GM18858 (cell line): Measurements from ENCODE around the gene PAEP.

ENCODE experiments used
- ATAC-seq: cut with Tn5 transposase; IDR thresholded peaks from one replicate; pipeline ENCODE4 v1.9.1; 2021; ENCODE audit not compliant: unreplicated experiment

PAEP gene

DNA sequence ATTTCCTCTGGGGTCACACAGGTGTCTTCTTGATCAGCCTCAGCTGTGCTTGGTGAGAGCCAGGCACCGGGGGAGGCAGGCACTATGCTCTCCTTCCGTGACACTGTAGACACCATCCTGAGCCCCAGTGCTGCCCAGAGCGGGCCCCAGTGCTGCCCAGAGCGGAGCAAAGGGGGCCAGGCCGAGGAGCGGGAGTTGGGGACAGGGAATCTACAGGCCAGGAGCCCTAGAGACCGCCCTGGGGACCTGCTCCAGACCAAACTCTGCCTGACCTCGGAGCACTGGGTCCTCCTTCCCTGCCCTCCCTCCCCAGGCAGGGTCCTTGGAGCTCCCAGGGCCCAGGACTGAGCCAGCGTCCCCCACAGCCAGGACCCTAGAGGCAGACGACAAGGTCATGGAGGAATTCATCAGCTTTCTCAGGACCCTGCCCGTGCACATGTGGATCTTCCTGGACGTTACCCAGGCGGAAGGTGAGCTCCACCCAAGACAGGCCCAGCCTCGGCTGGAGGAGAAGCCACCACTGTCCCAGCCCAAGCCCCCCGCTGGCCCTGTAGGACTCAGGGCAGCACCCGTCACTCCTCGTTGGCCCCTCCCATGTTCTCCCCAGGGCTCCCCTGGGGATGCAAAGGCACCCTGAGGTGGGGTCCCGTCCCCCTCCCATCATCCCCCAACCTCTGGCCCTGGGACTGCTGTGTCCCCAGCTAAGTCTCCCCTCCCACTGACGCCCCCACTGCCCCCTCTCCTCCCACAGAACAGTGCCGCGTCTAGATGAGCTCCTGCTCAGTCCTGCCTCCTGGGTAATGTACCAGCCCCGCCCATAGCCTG is 30.2 kb downstream of the PAEP start:
- ATAC-seq: no peak

DNA sequence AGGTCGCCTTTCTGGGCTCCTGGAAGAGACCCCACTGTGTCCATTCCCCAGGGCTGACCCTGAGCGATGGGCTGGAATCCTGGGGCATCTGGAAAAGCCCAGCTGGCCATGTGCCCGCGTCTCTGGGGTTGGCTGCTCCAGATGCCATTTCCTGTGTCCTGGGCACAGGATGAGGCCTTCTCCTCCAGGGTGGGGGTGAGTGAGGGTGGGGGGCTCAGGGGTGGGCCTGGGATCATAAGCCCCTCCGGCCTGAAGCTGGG is 30.7 kb downstream of the PAEP start:
- ATAC-seq: no peak

DNA sequence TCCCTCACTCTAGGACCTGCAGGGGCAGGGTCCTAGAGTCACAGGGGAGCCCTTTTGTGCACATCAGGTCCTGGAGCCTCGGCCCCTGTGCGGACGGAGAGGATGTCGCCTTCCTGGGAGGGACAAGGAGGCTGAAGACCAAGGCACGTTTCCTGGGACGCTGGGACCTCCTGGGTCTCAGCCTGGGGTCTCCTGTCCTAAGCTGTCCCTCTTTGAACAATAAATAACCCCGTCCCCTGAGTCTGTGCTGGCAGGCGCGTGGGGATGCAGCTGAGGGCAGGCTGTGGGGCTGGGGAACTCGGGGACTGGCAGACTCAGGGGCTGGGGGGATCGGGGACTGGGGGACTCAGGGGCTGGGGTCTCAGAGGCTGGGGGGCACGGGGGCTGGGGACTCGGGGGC is 31.1 kb downstream of the PAEP start:
- ATAC-seq: no peak

DNA sequence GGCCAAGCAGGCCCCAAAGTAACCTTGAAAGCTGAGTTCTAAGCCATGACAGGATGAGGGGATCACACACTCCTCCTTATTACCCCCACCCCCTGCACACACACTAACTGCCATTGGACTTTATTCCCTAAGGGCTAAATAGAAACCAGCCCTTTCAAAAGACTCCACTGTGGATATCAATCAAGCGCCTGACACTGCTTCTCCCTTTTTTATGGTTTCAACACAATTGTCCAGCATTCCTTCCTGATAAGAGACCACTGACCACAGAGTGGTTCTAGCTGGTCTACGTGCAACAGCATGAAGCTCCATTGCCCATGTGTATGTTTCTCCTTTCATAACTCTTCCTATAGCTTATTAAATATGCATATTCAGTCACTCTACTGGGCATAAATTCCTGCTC is 34.7 kb downstream of the PAEP start:
- ATAC-seq: no peak

DNA sequence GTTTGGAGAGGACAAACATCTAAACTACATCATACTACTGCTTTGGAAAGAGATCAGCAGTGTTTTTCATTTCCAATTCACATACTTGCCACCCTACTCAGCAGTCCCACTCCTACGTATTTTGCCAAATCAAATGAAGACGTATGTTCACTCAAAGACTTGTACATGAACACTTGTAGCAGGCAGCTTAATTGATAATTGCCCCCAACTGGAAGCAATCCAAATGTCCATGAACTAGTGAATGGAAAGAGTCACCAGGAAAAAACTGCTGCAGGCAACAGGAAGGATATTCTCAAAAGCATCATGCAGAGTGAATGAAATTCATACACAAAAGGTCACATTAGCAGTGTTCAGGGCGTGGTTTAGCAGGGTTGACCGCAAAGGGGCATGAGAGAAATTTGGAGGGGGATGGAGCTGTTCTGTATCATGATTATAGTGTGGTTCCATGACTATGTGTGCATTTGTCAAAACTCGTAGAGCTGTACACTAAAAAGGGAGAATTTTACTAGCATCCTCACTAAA is 38.8 kb downstream of the PAEP start:
- ATAC-seq: no peak

DNA sequence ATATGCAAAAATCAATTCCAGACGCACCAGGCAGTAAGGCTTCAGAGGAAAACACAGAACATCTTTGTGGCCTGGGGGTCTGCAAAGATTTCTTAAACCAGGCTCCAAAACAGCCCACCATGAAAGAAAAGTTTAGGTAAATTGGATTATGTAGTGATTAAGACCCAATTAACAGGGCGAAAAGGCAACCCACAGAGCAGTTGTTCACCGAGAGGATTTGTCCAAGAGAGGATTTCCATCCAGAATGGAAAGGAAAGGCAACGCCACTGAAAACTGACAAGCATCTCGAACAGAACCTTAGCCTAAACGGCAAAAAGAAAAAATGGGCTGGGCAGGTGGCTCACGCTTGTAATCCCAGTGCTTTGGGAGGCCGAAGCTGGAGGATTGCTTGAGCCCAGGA is 40.4 kb downstream of the PAEP start:
- ATAC-seq: no peak

DNA sequence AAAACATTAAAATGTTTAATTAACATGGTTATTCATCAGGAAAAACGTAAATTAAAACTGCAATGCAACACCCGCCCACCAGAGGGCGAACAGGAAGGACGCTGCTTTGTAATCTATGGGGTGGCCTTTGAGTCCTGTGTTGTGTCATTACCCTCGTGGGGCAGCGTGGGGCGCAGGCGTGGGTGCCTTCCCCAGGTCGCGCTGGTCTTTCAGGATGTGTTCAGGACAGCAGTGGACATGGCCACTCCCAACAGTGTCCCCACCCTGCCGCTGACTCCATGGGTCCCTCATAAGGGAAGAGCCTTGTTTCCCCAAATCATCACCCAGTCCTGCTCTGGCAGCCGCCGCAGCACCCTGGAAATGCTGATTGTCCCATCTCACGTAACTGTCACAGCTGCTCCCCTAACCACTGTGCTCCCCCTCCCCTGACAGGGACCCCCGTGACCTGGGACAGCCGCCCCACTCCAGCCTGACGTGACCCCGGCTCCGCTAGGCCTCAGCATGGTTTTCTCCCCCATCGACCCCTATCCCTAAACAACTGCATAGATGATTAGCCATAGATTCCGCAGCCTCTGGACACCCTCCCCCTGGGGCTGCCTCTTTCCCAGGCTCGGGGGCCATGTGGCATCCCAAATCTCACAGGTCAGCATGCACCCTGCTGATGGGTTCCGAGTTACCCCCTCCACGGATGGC is 41.4 kb downstream of the PAEP start:
- ATAC-seq: no peak

DNA sequence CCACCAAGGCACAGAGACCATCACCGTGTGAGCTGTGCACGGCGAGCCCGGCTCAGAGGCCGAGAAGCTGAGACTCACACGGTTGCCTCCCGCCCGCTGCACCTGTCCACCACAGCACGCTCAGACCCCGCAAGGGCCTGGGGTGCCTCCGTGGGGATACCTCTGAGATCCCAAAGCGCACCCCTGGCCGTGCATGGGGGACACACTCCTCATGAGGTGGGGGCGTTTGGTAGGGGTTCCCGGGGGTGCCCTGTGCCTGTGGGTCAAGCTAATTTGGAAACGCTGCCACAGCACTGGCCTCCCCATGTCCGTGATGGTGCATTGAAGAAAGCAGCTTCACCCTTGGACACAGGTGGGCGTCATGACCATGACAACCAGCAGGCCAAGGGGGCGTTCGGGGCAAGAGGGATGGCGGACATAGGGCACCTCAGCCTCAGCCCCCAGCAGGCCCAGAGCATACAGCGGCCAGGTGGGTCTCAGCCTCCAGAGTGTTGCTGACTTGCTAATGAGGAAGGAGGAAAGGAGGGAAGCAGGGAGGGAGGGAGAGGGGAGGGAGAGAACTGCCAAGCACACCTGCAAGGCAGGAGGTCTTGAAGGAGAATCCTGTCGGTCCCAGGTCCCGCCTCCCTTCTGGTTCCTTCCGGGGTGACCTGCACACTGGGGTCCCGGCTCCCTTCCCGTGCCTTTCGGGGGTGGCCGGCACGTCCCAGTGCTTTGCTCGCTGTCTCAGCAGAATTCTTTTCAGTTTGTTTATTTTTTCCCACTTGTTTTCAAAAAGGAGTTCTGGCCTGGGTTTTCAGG is 43.1 kb downstream of the PAEP start:
- no peak for ATAC-seq

DNA sequence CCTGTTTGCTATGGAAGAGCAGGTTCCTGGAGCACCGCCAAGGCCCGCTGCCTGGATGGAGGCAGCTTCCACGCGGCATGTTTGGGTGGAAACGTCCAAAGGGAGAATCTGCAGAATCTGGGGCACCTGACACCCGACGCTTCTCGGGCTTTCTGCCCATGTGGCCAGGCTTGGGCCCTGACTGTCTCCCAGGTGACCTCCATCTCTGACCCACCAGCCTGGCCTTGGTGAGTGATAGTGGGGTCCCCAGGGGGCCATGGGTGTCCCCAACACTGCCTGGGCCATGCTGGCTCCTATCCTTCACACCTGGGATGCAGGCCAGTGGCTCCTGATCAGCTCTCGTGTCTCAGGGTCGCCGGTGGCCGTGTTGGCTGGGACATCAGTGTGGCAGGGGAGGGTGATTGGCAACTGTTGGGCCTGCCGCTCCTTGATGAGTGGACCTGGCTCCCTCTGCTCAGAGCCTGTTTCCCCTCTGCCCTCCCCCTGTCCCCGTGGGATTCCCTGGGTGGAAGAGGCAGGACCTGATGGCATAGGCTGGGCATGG is 43.8 kb downstream of the PAEP start:
- no peak for ATAC-seq

DNA sequence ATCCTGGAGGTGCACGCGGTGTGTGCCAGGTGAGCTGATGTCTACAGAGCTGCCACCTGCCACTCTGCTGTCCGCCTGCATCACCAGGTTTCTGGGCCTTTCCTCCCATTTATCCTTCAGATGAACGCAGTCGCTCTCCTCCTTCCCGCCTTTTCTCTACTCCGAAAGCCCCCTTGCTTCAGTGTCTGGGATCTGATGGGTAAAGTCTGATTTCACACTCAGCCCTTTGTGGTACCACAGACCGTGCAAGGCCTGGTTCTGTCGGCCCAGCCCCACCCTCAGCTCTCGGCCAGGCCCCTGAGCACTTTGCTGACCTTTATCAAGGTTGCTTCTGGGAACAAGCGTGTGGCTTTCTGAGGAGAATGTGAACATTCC is 45.3 kb downstream of the PAEP start:
- ATAC-seq: no peak

DNA sequence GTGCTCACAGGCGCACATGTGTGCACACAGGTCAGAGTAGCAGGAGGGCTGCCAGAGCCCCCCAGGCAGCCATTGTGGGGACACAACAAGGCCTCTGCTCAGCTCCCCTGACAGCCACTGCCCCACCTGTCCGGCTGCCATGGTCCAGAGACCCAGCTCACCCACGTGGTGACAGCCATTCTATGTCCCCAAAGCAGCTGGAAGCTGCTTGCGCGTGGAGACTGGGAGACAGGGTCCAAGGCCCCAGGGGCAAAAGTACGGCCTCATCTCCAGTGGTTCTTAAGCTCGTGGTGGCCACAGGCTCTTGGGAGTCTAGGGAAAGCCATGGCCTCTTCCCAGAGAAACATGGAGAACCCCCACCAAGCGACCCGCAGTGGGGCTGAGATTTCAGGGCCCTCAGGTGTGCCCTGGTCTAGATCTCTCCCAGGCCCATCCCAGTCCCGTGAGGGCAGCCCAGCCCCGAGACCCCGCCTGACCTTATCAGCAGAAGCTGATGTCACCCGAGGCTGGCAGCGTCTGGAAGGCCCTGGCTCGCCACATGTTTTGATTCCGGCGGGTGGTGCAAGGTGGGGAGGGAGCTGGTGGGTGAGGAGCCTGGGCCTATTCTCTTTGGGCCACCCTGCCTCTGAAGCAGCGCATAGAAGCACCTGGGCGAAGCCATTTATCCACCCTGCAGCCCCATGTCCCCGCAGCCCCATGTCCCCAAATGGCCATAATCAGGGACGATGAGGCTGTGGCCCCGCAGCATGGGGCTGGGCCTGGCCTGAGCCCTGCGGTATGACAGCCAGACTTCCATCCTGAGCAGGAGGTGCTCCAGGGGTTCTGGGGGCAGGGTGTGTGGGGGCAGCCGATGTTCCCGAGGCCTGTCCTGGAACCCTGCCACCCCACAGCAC is 46.1 kb downstream of the PAEP start:
- no peak for ATAC-seq

DNA sequence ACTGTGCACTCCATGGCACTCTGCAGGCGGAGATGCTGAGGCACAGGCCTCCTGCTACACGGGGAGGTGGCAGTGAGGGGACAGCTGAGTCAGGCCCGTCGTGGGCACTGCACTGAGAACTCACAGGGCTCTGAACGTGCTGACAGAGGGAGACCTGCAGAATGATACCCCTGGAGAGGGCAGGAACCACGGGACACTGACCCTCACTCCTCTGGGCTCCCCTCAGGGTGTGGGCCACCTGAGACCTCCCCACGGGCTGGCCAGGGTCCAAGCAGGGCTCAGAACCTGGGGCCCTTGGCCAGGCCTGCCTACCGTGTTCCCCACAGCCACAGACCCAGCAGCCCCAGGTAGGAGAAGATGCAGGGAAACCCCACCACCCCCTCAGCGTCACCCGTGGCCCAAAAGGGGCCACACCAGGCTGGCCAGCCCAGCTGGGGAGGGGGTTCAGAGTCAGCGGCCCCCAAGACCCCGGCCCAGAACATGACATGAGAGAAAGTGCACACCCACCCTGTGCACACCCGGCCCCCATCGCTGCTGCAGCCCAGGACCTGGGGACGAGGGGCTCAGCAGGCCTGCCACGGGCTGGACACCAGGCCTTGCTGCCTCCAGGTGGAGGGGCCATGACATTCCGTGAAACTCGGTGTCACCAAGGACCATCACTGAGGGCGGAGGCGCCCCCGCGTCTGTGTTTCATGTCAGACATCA is 46.9 kb downstream of the PAEP start:
- ATAC-seq: no peak

DNA sequence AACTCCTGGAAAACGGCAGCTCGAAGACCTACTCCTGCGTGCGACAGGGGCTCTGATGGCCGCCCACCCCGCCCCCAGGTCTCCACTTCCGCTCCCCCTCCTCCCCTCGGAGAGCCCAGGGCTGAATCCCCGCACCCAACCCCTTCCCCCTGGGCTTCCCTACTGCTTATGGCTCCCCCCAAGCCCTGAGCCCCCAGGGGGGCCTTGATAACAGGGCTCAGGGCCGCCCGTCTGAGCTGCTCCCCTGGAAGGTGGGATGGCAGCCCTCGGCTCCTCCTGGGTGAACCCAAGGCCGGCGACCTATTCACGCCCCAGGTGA is 47.4 kb downstream of the PAEP start:
- ATAC-seq: no peak

DNA sequence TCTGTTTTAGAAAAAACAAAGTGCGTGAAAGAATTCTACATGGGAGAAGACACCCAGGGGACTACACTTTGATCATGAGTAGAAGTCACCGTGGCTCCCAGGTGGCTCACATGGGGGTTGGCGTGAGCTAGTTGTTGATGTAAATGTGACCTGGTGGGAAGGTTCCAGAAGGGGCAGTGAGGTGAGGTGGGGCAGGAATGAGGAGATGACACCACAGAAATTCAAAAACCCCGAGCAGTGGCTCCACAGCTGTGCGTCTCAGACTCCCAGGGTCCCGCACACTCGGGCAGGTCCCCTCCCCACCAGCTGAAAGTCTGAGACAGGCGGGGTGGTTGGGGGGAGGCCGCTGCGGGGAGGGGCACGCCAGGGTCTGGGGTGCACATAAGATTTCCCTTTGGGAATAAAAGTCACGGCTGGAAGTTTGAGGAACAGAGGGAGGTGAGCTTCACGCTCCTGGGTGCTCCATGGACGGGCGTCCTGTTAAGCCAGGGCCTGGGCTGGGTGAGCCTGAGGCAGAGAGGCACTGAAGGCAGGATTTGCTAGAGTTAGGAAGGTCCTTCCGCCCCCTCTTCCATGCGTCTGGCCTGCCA is 47.9 kb downstream of the PAEP start:
- ATAC-seq: no peak

DNA sequence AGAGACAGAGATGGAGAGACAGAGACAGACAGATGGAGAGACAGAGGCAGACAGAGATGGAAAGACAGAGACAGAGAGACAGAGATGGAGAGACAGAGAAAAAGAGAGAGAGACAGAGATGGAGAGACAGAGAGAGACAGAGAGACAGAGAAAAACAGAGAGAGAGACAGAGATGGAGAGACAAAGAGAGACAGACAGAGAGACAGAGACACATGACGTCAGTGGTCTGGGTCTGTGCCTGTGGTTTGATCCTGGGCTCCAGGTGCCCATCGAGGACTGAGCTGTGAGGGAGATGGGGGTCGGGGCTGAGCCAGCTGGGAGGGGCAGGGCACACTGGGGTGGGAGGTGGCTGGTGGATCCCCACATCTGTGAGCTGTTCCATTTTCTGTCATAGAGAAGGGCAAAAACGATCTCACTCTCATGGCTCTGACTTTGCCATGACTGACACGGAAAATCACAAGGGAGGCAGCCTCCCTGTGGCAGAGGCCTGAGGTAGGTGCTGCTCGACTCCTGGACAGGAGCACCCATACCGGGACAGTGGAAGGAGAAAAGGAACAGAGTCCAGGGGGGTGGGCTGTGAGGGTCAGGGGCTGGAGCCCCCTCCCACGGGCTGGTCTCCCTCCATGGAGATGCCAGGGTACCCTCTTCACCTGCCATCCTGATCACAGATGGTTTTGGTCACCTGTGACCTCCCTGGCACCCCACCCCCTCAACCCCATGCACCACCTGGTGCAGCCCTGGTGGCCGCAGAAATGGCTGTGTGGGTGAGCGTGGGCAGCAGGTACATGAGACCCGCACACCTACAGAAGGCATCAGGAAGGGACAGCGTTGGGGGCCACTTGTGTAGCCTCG is 49.0 kb downstream of the PAEP start:
- no peak for ATAC-seq

DNA sequence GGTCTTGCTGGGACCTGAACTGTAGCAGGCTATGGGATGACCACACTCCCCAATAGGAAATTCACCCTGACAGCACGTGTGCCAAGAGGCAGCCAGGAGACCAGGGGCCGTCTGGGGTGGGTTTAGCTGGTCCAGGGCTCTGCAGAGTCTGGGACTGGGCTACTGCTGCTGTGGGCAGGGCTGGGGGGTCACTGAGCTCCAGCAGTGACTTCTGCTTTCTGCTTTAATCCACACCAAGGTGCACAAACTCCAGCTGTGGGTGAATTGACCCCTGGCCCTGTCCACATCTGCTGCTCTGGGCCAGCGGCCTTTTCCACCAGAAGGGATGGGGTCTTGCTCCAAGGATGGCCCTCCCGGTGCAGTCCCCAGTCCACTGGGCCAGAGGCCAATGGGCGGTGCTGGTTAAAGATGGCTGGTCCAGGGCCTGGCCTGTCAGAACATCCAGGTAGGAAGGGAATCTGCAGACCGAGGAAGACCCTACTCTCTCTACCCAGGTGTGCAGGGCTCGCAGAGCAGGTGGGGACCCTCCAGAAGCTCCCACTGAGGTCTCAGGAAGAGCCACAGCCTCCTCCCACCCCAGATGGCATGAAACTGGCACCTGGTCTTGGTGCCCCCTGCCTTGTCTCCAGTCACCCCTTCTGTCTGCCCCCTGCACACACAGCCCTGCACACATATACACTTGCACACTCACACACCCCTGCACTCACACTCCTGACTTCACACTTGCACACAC is 49.8 kb downstream of the PAEP start:
- ATAC-seq: no peak

DNA sequence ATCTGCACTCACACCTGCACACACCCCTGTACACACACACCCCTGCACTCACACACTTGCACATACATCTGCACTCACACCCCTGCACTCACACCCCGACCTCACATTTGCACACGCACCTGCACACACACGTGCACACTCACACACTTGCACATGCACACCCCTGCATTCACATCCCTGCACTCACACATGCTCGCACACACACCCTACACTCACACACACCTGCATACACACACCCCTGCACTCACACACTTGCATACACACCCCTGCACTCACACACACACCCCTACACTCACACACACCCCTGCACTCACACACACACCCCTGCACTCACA is 50.3 kb downstream of the PAEP start:
- ATAC-seq: no peak

DNA sequence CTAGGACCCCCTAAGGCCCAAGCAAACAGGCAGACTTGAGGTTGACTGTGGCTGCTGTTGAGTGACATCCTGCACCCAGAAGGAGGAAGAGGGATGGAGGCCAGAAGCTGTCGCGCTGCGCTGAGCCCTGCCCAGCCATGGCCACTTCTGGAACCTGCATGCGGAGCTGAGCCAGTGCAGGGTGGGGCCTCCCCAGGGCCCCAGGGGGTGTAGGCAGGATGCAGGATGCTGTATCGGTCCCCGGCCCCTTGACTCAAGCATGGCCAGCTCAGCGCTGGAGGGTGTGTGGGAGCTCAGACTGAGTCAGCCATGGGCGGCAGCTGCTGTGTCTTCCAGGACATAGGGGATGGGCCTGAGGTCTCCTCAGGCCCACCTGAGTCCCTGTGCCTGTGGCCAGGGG is 50.9 kb downstream of the PAEP start:
- no peak for ATAC-seq
